HG03159 (cell line): Measurements from ENCODE around the gene COL9A1.
"Not testable (repeated sequence)": the region's sequence is repeated elsewhere in the genome, so short reads cannot be mapped to it uniquely, and the experiment has no call there.

Experiments used
- ATAC-seq: cut with Tn5 transposase; IDR thresholded peaks from one replicate; pipeline ENCODE4 v1.9.1; 2021; ENCODE audit warnings: mild to moderate bottlenecking, moderate library complexity; ENCODE audit not compliant: unreplicated experiment

The COL9A1 gene

GRCh38 chr6:70303034-70303525, at the start of gene COL9A1:
COL9A1 (minus strand) TSS chr6:70303084; CDS start chr6:70302924, 160 bp downstream.
- ATAC-seq, result no peak

- ATAC-seq, result no peak
These were observed 48.6 kb upstream of the COL9A1 start for GRCh38 chr6:70351461-70351860.

- ATAC-seq, result no peak
These were observed 42.7 kb upstream of the COL9A1 start for GRCh38 chr6:70345619-70346018.

GRCh38 chr6:70343313-70343712, 40.4 kb upstream of the COL9A1 start:
- ATAC-seq, result no peak

- not testable (repeated sequence) for ATAC-seq
These were observed 36.9 kb upstream of the COL9A1 start for GRCh38 chr6:70339810-70340209.

- ATAC-seq, result no peak
These were observed 35.9 kb upstream of the COL9A1 start for GRCh38 chr6:70338775-70339174.

- ATAC-seq, result no peak
These were observed 34.8 kb upstream of the COL9A1 start for GRCh38 chr6:70337743-70338105.

GRCh38 chr6:70336996-70337742, 34.3 kb upstream of the COL9A1 start:
- no peak for ATAC-seq

GRCh38 chr6:70327036-70327435, 24.2 kb upstream of the COL9A1 start:
- no peak for ATAC-seq

- no peak for ATAC-seq
These were observed 22.1 kb upstream of the COL9A1 start for GRCh38 chr6:70325009-70325408.

GRCh38 chr6:70317799-70318198, 14.9 kb upstream of the COL9A1 start:
- not testable (repeated sequence) for ATAC-seq

GRCh38 chr6:70315079-70315751, 12.3 kb upstream of the COL9A1 start:
- no peak for ATAC-seq

- no peak for ATAC-seq
These were observed 11.4 kb upstream of the COL9A1 start for GRCh38 chr6:70314296-70314695.

- no peak for ATAC-seq
These were observed 9.4 kb upstream of the COL9A1 start for GRCh38 chr6:70312165-70312745.

- no peak for ATAC-seq
These were observed 7.3 kb upstream of the COL9A1 start for GRCh38 chr6:70310063-70310694.

GRCh38 chr6:70309243-70309642, 6.4 kb upstream of the COL9A1 start:
- no peak for ATAC-seq

- ATAC-seq, result not testable (repeated sequence)
These were observed 5.3 kb upstream of the COL9A1 start for GRCh38 chr6:70308142-70308541.

- no peak for ATAC-seq
These were observed 4.1 kb upstream of the COL9A1 start for GRCh38 chr6:70307008-70307407.

- no peak for ATAC-seq
These were observed 1.7 kb upstream of the COL9A1 start for GRCh38 chr6:70304616-70305015.

- ATAC-seq, result no peak
These were observed 3.4 kb downstream of the COL9A1 start for GRCh38 chr6:70299456-70299855.

GRCh38 chr6:70298068-70298467, 4.8 kb downstream of the COL9A1 start:
- no peak for ATAC-seq
